Ishikawa (cell line): Measurements from ENCODE around the gene SCAMP1.

Source experiments
- CEBPB ChIP-seq: IDR thresholded peaks from 2 replicates; pipeline ENCODE4 v1.6.1; 2012
- CREB1 ChIP-seq: IDR thresholded peaks from 2 replicates; pipeline ENCODE4 v1.6.1; 2012; ENCODE audit warnings: low read depth
- EGR1 ChIP-seq: IDR thresholded peaks from 2 replicates; pipeline ENCODE4 v1.6.1; 2012
- EP300 ChIP-seq: IDR thresholded peaks from 2 replicates; pipeline ENCODE4 v1.6.1; 2012; ENCODE audit warnings: borderline replicate concordance
- FOXM1 ChIP-seq: IDR thresholded peaks from 2 replicates; pipeline ENCODE4 v1.6.1; 2012; ENCODE audit warnings: low read depth, borderline replicate concordance
- RAD21 ChIP-seq: IDR thresholded peaks from 2 replicates; pipeline ENCODE4 v1.6.1; 2012; ENCODE audit warnings: low read depth
- REST ChIP-seq: IDR thresholded peaks from 2 replicates; pipeline ENCODE4 v1.6.1; 2012; ENCODE audit warnings: low read depth, mild to moderate bottlenecking
- TAF1 ChIP-seq: IDR thresholded peaks from 2 replicates; pipeline ENCODE4 v1.6.1; 2012; ENCODE audit warnings: low read depth, mild to moderate bottlenecking
- YY1 ChIP-seq: IDR thresholded peaks from 2 replicates; pipeline ENCODE4 v1.6.1; 2012; ENCODE audit warnings: low read depth
- TF ChIP-seq, protein P1 (sequence below): IDR thresholded peaks from 2 replicates; pipeline ENCODE4 v1.6.1; 2012

- TF ChIP-seq YY1, result no peak
- no peak for TF ChIP-seq REST
- no peak for TF ChIP-seq FOXM1
- no peak for TF ChIP-seq EP300
- no peak for TF ChIP-seq CEBPB
- TF ChIP-seq, protein P1, sequence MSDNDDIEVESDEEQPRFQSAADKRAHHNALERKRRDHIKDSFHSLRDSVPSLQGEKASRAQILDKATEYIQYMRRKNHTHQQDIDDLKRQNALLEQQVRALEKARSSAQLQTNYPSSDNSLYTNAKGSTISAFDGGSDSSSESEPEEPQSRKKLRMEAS, result no peak
- TF ChIP-seq TAF1, result no peak
- no peak for TF ChIP-seq CREB1
- no peak for TF ChIP-seq RAD21
- TF ChIP-seq EGR1, result no peak
These were observed 139.6 kb downstream of the SCAMP1 start for GRCh38 chr5:78500028-78500427.
